ENCODE results near the gene IGF1R. TPM values are rescaled to one million over a fixed set of nuclear protein-coding genes. Genes with fewer than 3 reads are reported as not detected.

IGF1R gene
- total RNA-seq, 1 experiment from 2014 or later: 14.2 TPM

- no peak for DNase-seq (ENCODE audit: low read depth)
Measured at GRCh38 chr15:98943051-98943508, 294.7 kb downstream of the IGF1R start.

- DNase-seq (ENCODE audit: low read depth): no peak
Measured at GRCh38 chr15:98943601-98944151, 295.3 kb downstream of the IGF1R start.

GRCh38 chr15:98946301-98947255 is 298.2 kb downstream of the IGF1R start:
- no peak for DNase-seq (ENCODE audit: low read depth)

- no peak for DNase-seq (ENCODE audit: low read depth)
Measured at GRCh38 chr15:98948456-98948855, 300.1 kb downstream of the IGF1R start.

GRCh38 chr15:98948941-98949340 is 300.6 kb downstream of the IGF1R start:
- no peak for DNase-seq (ENCODE audit: low read depth)

GRCh38 chr15:98949624-98950023 is 301.3 kb downstream of the IGF1R start:
- no peak for DNase-seq (ENCODE audit: low read depth)

- DNase-seq (ENCODE audit: low read depth): no peak
Measured at GRCh38 chr15:98950248-98950647, 301.9 kb downstream of the IGF1R start.

GRCh38 chr15:98951004-98951403 is 302.7 kb downstream of the IGF1R start:
- no peak for DNase-seq (ENCODE audit: low read depth)

GRCh38 chr15:98951493-98952320 is 303.4 kb downstream of the IGF1R start:
- DNase-seq (ENCODE audit: low read depth): no peak

- DNase-seq (ENCODE audit: low read depth): no peak
Measured at GRCh38 chr15:98952381-98952803, 304.1 kb downstream of the IGF1R start.

GRCh38 chr15:98953000-98953787 is 304.9 kb downstream of the IGF1R start:
- no peak for DNase-seq (ENCODE audit: low read depth)

- no peak for DNase-seq (ENCODE audit: low read depth)
Measured at GRCh38 chr15:98953968-98954367, 305.6 kb downstream of the IGF1R start.

GRCh38 chr15:98954411-98954810 is 306.1 kb downstream of the IGF1R start:
- DNase-seq (ENCODE audit: low read depth): peak; percentile 63

GRCh38 chr15:98955331-98955730 is 307.0 kb downstream of the IGF1R start:
- DNase-seq (ENCODE audit: low read depth): no peak

- no peak for DNase-seq (ENCODE audit: low read depth)
Measured at GRCh38 chr15:98955961-98956723, 307.8 kb downstream of the IGF1R start.

GRCh38 chr15:98956796-98957553 is 308.6 kb downstream of the IGF1R start:
- DNase-seq (ENCODE audit: low read depth): no peak

GRCh38 chr15:98957655-98958054 is 309.3 kb downstream of the IGF1R start:
- DNase-seq (ENCODE audit: low read depth): no peak

GRCh38 chr15:98958076-98958475 is 309.7 kb downstream of the IGF1R start:
- no peak for DNase-seq (ENCODE audit: low read depth)

- no peak for DNase-seq (ENCODE audit: low read depth)
Measured at GRCh38 chr15:98958918-98959639, 310.7 kb downstream of the IGF1R start.

Measured in Daoy (cell line).